ENCODE results near the gene TOR1A.
A peak's percentile ranks its signal among the peaks of the same experiment; 100 is the strongest.

TOR1A gene

DNA sequence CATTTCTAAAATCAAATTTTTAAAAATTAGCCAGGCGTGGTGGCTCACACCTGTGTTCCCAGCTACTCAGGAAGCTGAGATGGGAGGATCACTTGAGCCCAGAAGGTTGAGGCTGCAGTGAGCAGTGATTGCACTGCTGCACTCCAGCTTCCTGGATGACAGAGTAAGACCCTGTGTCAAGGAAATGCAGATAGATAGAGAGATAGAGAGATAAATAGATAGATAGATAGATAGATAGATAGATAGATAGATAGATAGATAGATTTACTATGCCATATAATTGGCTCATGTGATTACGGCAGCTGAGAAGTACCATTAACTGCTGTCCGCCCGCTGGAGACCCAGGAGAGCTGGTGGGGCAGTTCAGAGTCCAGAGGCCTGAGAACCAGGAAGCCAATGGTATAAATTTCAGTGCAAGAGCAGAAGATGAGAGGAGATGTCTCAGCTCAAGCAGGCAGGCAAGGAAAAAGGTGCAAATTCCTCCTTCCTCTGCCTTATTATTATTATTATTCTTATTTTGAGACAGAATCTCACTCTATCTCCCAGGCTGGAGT is 58.1 kb downstream of the TOR1A start:
- H3K4me3 Mint-ChIP-seq, result no peak overlapping the region
- no peak overlapping the region for H3K27ac Mint-ChIP-seq
- H3K27me3 Mint-ChIP-seq (ENCODE audit: low read depth, poor library complexity), result peaks cover 4% of the 10 kb centered on the region
- no peak for TF ChIP-seq CTCF (IDR thresholded peaks at IDR 0.05)
- H3K9me3 Mint-ChIP-seq, result no peaks in the 10 kb centered on the region
- no peaks in the 10 kb centered on the region for H3K36me3 Mint-ChIP-seq (ENCODE audit: low read depth)
- no peak for DNase-seq
- H3K4me1 Mint-ChIP-seq, result peaks cover 35% of the 10 kb centered on the region

GRCh38 chr9:129762985-129763926 is 60.7 kb downstream of the TOR1A start:
- Mint-ChIP-seq H3K36me3 (ENCODE audit: low read depth) (no peaks in the 10 kb centered on the region), H3K9me3 (no peaks in the 10 kb centered on the region), H3K4me3 (peak overlapping the region; percentile 56), H3K27ac (peak overlapping the region; percentile 98), H3K4me1 (peaks cover 39% of the 10 kb centered on the region), H3K27me3 (ENCODE audit: low read depth, poor library complexity) (peaks cover 3% of the 10 kb centered on the region)
- TF ChIP-seq CTCF (IDR thresholded peaks at IDR 0.05), result no peak
- DNase-seq, result no peak

All from nephron progenitor cell (in vitro differentiated cells).